Measurements from ENCODE around the gene MCM6. TPM values are rescaled to one million over a fixed set of nuclear protein-coding genes. Genes with fewer than 3 reads are reported as not detected.

MCM6 gene
- total RNA-seq, 1 experiment from 2014 or later, result 113 TPM

GRCh38 chr2:135844301-135844895 lies 31.8 kb downstream of the MCM6 start:
- Histone ChIP-seq H3K27me3 (ENCODE audit: insufficient read depth, low read length) (no peaks in the 10 kb centered on the region), H2BK120ac (ENCODE audit: low read depth, low read length, poor library complexity, severe bottlenecking) (no peak overlapping the region), H3K4me2 (ENCODE audit: insufficient read depth, insufficient read length, low read length) (no peak overlapping the region), H4K20me1 (ENCODE audit: control insufficient read depth, insufficient read depth, insufficient read length) (no peaks in the 10 kb centered on the region), H3K18ac (ENCODE audit: insufficient read length, low read depth, low read length) (no peak overlapping the region), H2BK12ac (ENCODE audit: insufficient read length, low read depth, low read length) (no peak overlapping the region), H2BK15ac (ENCODE audit: low read depth, low read length) (no peak overlapping the region), H2AK5ac (ENCODE audit: insufficient read length, low read length) (no peak overlapping the region), H3K23me2 (ENCODE audit: insufficient read length, low read depth, low read length, poor library complexity, severe bottlenecking) (no peaks in the 10 kb centered on the region), H2BK5ac (ENCODE audit: insufficient read length, low read length) (no peak overlapping the region), H3K9ac (ENCODE audit: extremely low read depth, insufficient read length, low read length) (no peak overlapping the region), H3K14ac (ENCODE audit: insufficient read depth, low read length) (no peak overlapping the region), H3K79me1 (ENCODE audit: insufficient read depth, low read depth, low read length, poor library complexity, severe bottlenecking) (no peaks in the 10 kb centered on the region), H2BK20ac (ENCODE audit: low read depth, low read length, poor library complexity, severe bottlenecking) (no peak overlapping the region), H3K9me3 (ENCODE audit: control insufficient read depth, low read depth, low read length) (no peaks in the 10 kb centered on the region), H4K5ac (ENCODE audit: insufficient read length, low read depth, low read length) (no peak overlapping the region), H3K27ac (ENCODE audit: insufficient read length, low read depth, low read length) (no peak overlapping the region), H3K23ac (ENCODE audit: insufficient read length, low read depth, low read length) (no peak overlapping the region), H2AFZ (ENCODE audit: low read length) (no peak overlapping the region), H3K4me1 (ENCODE audit: insufficient read depth, low read length) (no peaks in the 10 kb centered on the region), H4K8ac (replicated peaks; ENCODE audit: insufficient read length, low read depth, low read length) (no peak overlapping the region), H3T11ph (ENCODE audit: low read length) (no peak overlapping the region), H3K79me2 (ENCODE audit: insufficient read depth, low read length) (no peaks in the 10 kb centered on the region), H3K56ac (ENCODE audit: insufficient read length, low read depth, low read length) (no peak overlapping the region), H3K4ac (ENCODE audit: low read depth, low read length) (no peak overlapping the region), H4K91ac (ENCODE audit: insufficient read length, low read depth, low read length) (no peak overlapping the region)
- no CpG with 5 or more reads among the region's 12 CpGs for WGBS (ENCODE audit: extremely low coverage, insufficient read length, low lambda C conversion rate)
- H3K4me3 Mint-ChIP-seq, result no peak overlapping the region
- H3K27me3 Mint-ChIP-seq (ENCODE audit: low read depth), result no peaks in the 10 kb centered on the region
- no peak overlapping the region for H3K27ac Mint-ChIP-seq
- no peaks in the 10 kb centered on the region for H3K9me3 Mint-ChIP-seq
- no peak for TF ChIP-seq CTCF (conservative IDR thresholded peaks at IDR 0.05)
- peaks cover 38 to 81% (median 77%) of the 10 kb centered on the region in 3 experiments for H3K36me3 Mint-ChIP-seq (ENCODE audit: insufficient read depth in 1 of 3, low read depth in 3 of 3)
- no peak for DNase-seq
- no peaks in the 10 kb centered on the region for H3K4me1 Mint-ChIP-seq

Measured in H9 (cell line).